PC-9 (cell line): ENCODE measurements around the gene PLXDC1. TPM values are rescaled to one million over a fixed set of nuclear protein-coding genes. Genes with fewer than 3 reads are reported as not detected.
"Not testable (repeated sequence)": the region's sequence is repeated elsewhere in the genome, so short reads cannot be mapped to it uniquely, and the experiment has no call there.

Source experiments
- BruUV-seq: library from RNA; stranded (reverse); fragments of 400-500 nt; replicated peaks from 2 replicates; lab custom pipeline; 2021; lab: Mats Ljungman, UMichigan
- CTCF ChIA-PET: fragments of 300-600 bp; sonication (Branson Sonifier 250); formaldehyde crosslinking; loops from one replicate; lab custom pipeline; 2022; ENCODE audit warnings: antibody characterized with exemption; lab: Charles Lee
- POLR2A ChIA-PET: fragments of 300-600 bp; sonication (Branson Sonifier 250); formaldehyde crosslinking; loops from one replicate; lab custom pipeline; 2022; ENCODE audit warnings: antibody characterized with exemption; ENCODE audit not compliant: unreplicated experiment; lab: Charles Lee
- DNase-seq, 2 experiments: peaks; one replicate each; pipeline versions ENCODE4 v3.0.0 to v3.0.0-alpha.2; 2015 to 2022; ENCODE audit warnings: mixed read lengths in 1 of 2
- H2AFZ ChIP-seq: fragments of 200-600 bp; sonication (generic); 2 replicates; pipeline ENCODE4 v1.8.1; 2017; ENCODE audit warnings: antibody characterized with exemption
- H3F3A ChIP-seq: fragments of 200-600 bp; sonication (generic); 2 replicates; pipeline ENCODE4 v1.8.1; 2017; ENCODE audit warnings: antibody characterized with exemption, mild to moderate bottlenecking, low read depth; ENCODE audit not compliant: insufficient read depth
- H3K27ac ChIP-seq: fragments of 200-600 bp; sonication (generic); 2 replicates; pipeline ENCODE4 v1.6.1; 2016; ENCODE audit warnings: mixed run types
- H3K27me3 ChIP-seq: fragments of 200-600 bp; sonication (generic); 2 replicates; pipeline ENCODE4 v1.6.1; 2016; ENCODE audit warnings: low read depth, mixed run types; ENCODE audit not compliant: insufficient read depth
- H3K36me3 ChIP-seq: fragments of 200-600 bp; sonication (generic); 2 replicates; pipeline ENCODE4 v1.6.1; 2016; ENCODE audit warnings: low read depth, mixed run types
- H3K4me1 ChIP-seq: fragments of 200-600 bp; sonication (generic); replicated peaks from 2 replicates; pipeline ENCODE4 v1.6.1; 2016; ENCODE audit warnings: mixed run types; ENCODE audit not compliant: insufficient read depth
- H3K4me2 ChIP-seq: fragments of 200-600 bp; sonication (generic); 2 replicates; pipeline ENCODE4 v1.6.1; 2017; ENCODE audit warnings: mixed run types
- H3K4me3 ChIP-seq: fragments of 200-600 bp; sonication (generic); 2 replicates; pipeline ENCODE4 v1.6.1; 2016; ENCODE audit warnings: mixed run types
- H3K79me2 ChIP-seq: fragments of 200-600 bp; sonication (generic); 2 replicates; pipeline ENCODE4 v1.6.1; 2017; ENCODE audit warnings: low read depth, mixed run types
- H3K9me2 ChIP-seq: fragments of 200-600 bp; sonication (generic); 2 replicates; pipeline ENCODE4 v1.8.1; 2017; ENCODE audit warnings: mild to moderate bottlenecking; ENCODE audit not compliant: insufficient read depth
- H3K9me3 ChIP-seq: fragments of 200-600 bp; sonication (generic); 2 replicates; pipeline ENCODE4 v1.8.1; 2016; ENCODE audit warnings: low read depth; ENCODE audit not compliant: insufficient read depth
- H4K20me1 ChIP-seq: fragments of 200-600 bp; sonication (generic); 2 replicates; pipeline ENCODE4 v1.8.1; 2017; ENCODE audit not compliant: insufficient read depth
- CTCF ChIP-seq: fragments of 200-600 bp; sonication (generic); conservative IDR thresholded peaks from 2 replicates; pipeline ENCODE4 v1.6.1; 2017; ENCODE audit warnings: mixed run types, antibody characterized with exemption, mild to moderate bottlenecking, moderate library complexity
- EZH2 ChIP-seq: fragments of 200-600 bp; sonication (generic); IDR thresholded peaks from 2 replicates; pipeline ENCODE4 v1.8.0; 2017; ENCODE audit warnings: antibody characterized with exemption, low read depth
- intact Hi-C: fragments of 100-400 bp; cut with micrococcal nuclease; formaldehyde crosslinking; loops from one replicate; pipeline ENCODE4 v1.10.0; 2022; ENCODE audit not compliant: unreplicated experiment
- total RNA-seq: library from RNA; stranded (reverse); gene quantifications from 2 replicates; pipeline ENCODE4 v1.2.3, GENCODE V29; 2021

The PLXDC1 gene
- total RNA-seq, 1 experiment from 2014 or later, result 2.5 TPM

DNA sequence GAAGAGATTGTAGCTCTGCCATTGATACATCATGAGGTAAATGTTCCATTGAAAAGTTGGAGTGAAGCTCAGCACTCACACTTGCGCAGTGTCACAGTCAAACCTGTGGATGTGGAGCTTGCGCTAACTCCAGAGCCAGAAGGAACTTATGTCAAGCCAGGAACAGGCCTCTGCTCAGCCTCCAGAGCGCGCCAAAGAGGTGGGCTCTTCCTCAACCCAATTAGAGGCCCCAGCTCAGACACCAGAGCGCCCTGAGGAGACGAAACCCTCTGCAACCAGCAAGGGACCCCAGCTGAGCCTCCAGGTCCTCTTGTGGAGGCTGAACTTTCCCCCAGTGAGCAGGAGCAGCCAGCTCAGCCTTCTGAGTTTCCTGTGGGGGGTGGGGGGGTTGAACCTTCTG is 122.7 kb downstream of the PLXDC1 start:
- H3F3A ChIP-seq, result peaks cover 4% of the 10 kb centered on the region; the same call in 1 of the 2 replicates
- no peak overlapping the region for H3K27ac ChIP-seq
- no peaks in the 10 kb centered on the region for H4K20me1 ChIP-seq
- no peak overlapping the region for H2AFZ ChIP-seq
- H3K9me2 ChIP-seq, result no peaks in the 10 kb centered on the region
- ChIA-PET CTCF (interaction anchor here (0.6 to 1.2 kb wide), 2 partner anchors 45 to 131 kb away, joined by 4 read pairs; no protein-coding TSS in a partner anchor), POLR2A (no interaction called here)
- peaks cover 6% of the 10 kb centered on the region; the same call in 1 of the 2 replicates for H3K4me1 ChIP-seq
- no peaks in the 10 kb centered on the region for H3K36me3 ChIP-seq
- H3K79me2 ChIP-seq, result no peaks in the 10 kb centered on the region
- TF ChIP-seq CTCF, result no peak
- TF ChIP-seq EZH2, result no peak
- intact Hi-C loops, result no loop called here
- no peak overlapping the region for H3K4me3 ChIP-seq
- no peak overlapping the region for H3K4me2 ChIP-seq
- DNase-seq, result no peak
- H3K9me3 ChIP-seq, result no peaks in the 10 kb centered on the region
- BruUV-seq, result no TSS peak
- H3K27me3 ChIP-seq, result no peaks in the 10 kb centered on the region

GRCh38 chr17:39027455-39028035 is 123.9 kb downstream of the PLXDC1 start:
- Histone ChIP-seq H3K9me2 (no peaks in the 10 kb centered on the region), H3K9me3 (no peaks in the 10 kb centered on the region), H3K36me3 (no peaks in the 10 kb centered on the region), H3K79me2 (no peaks in the 10 kb centered on the region), H3K4me2 (peak overlapping the region; percentile 86), H3K27ac (no peak overlapping the region), H4K20me1 (no peaks in the 10 kb centered on the region), H3K27me3 (no peaks in the 10 kb centered on the region), H2AFZ (0 out of 2 replicates have a peak overlapping the region, but pooled peaks have one; percentile 73), H3K4me3 (peak overlapping the region; percentile 51; the same call in 1 of the 2 replicates), H3F3A (peaks cover 4% of the 10 kb centered on the region; the same call in 1 of the 2 replicates), H3K4me1 (peaks cover 6% of the 10 kb centered on the region; the same call in 1 of the 2 replicates)
- no TSS peak for BruUV-seq
- ChIA-PET POLR2A (no interaction called here), CTCF (no interaction called here)
- no peak for DNase-seq
- intact Hi-C loops, result no loop called here
- TF ChIP-seq CTCF (no peak), EZH2 (no peak)

DNA sequence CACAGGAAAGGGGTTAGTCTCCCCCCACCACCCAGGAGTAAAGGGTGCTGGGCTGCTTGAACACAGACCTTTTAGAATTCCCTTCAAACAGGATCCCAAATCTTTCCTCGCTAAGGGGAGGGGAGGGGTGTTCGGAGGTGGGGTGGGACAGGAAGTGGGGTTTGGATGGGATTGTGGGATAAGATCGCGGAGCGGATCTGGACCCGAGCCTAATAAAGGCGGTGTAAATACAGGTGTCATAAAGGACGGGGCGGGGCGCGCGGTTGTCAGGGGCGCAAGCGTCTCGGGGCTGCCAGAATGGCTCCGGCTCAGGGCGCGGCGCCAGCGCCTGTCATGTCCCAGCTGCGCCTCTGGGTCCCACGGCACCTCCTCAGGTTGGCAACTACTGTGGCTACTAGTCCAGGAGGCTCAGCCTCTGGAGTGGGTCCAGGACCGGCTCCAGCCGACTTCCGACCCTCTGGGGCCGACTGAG is 124.4 kb downstream of the PLXDC1 start:
- Histone ChIP-seq H3K79me2 (no peaks in the 10 kb centered on the region), H3K27ac (no peak overlapping the region), H3K36me3 (no peaks in the 10 kb centered on the region), H3K4me1 (peaks cover 6% of the 10 kb centered on the region; the same call in 1 of the 2 replicates), H3K4me2 (peak overlapping the region; percentile 86), H3K4me3 (peak overlapping the region; percentile 51; the same call in 1 of the 2 replicates), H3K27me3 (no peaks in the 10 kb centered on the region), H3K9me2 (no peaks in the 10 kb centered on the region), H3F3A (peaks cover 4% of the 10 kb centered on the region; the same call in 1 of the 2 replicates), H4K20me1 (no peaks in the 10 kb centered on the region), H3K9me3 (no peaks in the 10 kb centered on the region), H2AFZ (peak overlapping the region; percentile 73; the same call in 1 of the 2 replicates)
- intact Hi-C loops, result no loop called here
- ChIA-PET CTCF (no interaction called here), POLR2A (no interaction called here)
- no peak for TF ChIP-seq CTCF
- no peak for TF ChIP-seq EZH2
- no TSS peak for BruUV-seq
- DNase-seq, result peak; percentile 42 to 62

DNA sequence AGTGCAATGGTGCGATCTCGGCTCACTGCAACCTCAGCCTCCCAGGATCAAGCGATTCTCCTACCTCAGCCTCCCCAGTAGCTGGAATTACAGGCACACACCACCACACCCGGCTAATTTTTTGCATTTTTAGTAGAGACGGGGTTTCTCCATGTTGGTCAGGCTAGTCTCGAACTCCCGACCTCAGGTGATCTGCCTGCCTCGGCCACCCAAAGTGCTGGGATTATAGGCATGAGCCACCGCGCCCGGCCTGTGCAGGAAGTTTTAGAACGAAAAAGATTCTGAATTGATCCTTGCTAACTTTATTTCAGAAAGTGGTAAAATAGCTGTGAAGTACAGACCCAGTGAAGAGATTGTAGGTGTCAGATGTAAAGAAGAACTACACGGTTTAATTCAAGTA is 125.1 kb downstream of the PLXDC1 start:
- intact Hi-C loops, H4K20me1 ChIP-seq, H3K4me1 ChIP-seq, H3K9me3 ChIP-seq, BruUV-seq, DNase-seq, POLR2A ChIA-PET, H3K79me2 ChIP-seq, H3F3A ChIP-seq, H3K27ac ChIP-seq, H3K36me3 ChIP-seq, H3K9me2 ChIP-seq, H3K27me3 ChIP-seq, H2AFZ ChIP-seq, CTCF ChIA-PET: not testable (repeated sequence)
- peak overlapping the region; percentile 86 for H3K4me2 ChIP-seq
- peak overlapping the region; percentile 51; the same call in 1 of the 2 replicates for H3K4me3 ChIP-seq
